HG02623 (cell line): Measurements from ENCODE around the gene LHX5.

ENCODE experiments used
- ATAC-seq: cut with Tn5 transposase; IDR thresholded peaks from one replicate; pipeline ENCODE4 v1.9.1; 2021; ENCODE audit warnings: moderate library complexity; ENCODE audit not compliant: unreplicated experiment

Gene LHX5

DNA sequence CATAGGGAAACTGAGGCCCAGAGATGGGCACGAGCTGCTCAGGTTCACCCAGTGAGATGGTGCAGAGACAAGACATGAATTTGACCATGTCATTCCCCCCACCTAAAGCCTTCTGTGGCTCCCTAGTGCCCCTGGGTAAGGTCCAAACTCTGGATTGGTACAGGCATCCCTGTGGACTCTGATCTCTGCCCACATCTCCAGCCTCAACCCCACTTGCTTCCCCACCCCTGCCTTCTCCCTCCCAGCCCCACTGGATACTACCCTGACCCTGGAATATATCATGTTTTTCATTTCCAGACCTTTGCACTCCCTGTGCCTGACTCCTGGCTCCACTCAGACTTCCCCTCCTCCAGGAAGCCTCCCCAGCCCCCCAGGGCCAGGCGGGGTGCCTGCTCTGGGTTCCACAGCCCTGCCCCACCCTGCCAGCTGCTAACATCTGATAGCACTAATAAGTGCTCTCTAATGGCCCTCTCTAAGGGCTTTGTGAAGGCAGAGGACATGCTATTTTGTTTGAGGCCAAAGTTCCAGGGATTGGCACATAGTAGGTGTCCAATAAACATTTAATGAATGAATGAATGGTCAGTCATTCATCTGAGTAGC, 50.6 kb downstream of the LHX5 start:
- no peak for ATAC-seq

DNA sequence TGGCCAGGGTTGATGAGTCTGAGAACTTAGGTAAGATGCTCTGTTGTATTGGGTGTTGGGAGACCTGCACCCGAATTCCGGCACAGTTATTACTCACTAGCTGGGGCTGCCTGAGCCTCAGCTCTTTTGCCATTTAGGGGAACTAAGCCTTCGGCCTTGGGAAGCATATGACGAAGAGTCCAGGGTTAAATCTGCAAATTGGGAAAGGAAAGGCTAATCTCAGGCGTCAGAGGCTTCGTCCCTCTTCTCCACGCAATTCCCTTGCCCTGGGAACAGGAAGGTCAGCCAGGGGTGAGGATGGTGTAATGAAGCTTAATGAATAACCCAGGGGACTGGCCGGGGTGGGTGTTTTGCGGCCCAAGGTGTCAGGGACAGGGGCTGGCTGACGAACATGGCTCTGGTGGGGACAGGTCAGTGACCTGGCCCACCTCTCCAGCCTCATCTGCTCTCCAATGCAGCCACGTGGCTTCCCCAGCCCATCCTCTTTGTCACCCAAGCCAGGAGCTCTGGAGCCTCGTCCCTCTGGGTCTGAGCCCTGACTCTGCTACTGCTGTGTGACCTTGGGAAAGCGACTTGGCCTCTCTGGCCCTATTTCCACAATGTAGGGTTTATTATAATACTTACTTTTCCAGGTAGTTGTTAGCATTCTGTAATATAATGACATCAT, 53.3 kb downstream of the LHX5 start:
- no peak for ATAC-seq

DNA sequence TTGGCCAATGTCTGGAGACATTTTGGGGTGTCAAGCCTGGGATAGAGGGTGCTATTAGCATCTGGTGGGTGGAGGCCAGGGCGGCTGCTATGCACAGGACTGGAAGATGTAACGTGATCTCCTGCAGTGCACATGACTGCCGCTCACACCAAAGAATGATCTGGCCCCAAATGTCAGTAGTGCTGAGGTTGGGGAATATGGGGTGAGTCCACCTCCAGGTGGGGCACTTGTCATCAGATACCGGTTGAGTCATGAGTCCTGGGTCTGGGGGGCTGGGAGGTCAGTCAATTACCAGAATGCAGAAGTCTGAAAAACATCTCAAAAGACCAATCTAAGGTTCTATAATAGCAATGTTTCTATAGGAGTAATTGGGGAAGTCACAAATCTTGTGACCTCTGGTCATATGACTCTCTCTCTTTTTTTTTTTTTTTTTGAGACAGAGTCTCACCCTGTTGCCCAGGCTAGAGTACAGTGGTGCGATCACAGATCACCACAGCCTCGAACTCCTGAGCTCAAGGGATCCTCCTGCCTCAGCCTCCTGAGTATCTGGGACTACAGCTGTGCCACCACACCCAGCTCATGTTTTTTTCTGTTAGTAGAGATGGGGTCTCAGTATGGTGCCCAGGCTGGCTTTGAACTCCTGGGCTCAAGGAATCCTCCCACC, 55.4 kb downstream of the LHX5 start:
- ATAC-seq: no peak

DNA sequence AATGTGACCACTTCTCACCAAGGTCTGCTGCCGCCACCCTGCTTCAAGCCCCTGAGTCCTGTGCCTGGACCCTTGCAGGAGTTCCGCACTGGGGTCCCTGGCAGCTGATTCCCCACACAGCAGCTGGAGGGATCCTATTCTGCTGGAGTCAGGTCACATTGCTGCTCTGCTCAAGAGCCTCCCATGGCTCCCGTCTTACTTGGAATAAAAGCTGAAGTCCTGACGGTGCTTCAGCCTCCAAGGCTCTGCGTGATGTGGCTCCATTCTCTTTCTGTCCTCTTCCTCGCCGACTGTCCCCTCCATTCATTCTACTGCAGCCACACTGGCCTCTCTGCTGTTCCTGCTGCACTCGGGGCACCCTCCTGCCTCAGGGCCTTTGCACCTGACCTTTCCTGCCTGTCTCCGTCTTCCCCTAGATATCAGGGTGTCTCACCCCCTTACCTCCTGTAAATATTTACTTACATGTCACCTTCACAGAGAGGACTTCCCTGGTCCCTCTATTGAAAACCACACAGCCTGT, 57.1 kb downstream of the LHX5 start:
- ATAC-seq: no peak

DNA sequence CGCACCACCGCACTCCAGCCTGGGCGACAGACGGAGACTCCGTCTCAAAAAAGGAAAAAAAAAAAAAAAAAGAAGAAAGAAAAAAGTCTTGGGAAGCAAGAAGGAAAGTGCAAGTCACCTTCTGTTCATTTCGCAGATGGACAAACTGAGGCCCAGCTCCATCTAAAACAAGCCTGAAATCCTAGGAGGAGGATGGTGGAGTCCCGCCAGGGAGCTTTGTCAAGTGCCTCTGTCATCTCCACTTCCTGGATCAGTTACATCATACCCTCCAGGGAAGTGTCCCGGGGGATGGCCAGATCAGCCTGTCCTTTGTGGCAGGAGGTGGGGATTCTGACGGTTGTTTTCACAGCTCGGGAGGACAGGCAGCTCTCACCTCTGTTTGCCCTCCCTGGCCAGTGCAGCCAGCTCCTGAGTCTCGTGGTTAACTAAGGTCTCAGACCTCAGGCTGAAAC, 58.2 kb downstream of the LHX5 start:
- ATAC-seq: no peak
